Suprapubic skin (tissue), 4 donors: ENCODE results near the gene SFT2D1. TPM values are rescaled to one million over a fixed set of nuclear protein-coding genes. Genes with fewer than 3 reads are reported as not detected.
"Not testable (repeated sequence)": the region's sequence is repeated elsewhere in the genome, so short reads cannot be mapped to it uniquely, and the experiment has no call there.

Experiments
- DNase-seq, 2 donors: peaks; one replicate each; pipeline ENCODE4 v3.0.0-alpha.2; 2019; ENCODE audit warnings: low spot score in 2 of 2
- H3K27ac ChIP-seq: fragments of 200-600 bp; sonication (generic); one replicate; pipeline ENCODE4 v1.5.1; 2019
- H3K27me3 ChIP-seq: fragments of 200-600 bp; sonication (generic); one replicate; pipeline ENCODE4 v1.5.1; 2019
- H3K36me3 ChIP-seq: fragments of 200-600 bp; sonication (generic); one replicate; pipeline ENCODE4 v1.5.1; 2019
- H3K4me1 ChIP-seq: fragments of 200-600 bp; sonication (generic); one replicate; pipeline ENCODE4 v1.5.1; 2019
- H3K4me3 ChIP-seq: fragments of 200-600 bp; sonication (generic); one replicate; pipeline ENCODE4 v1.5.1; 2019; ENCODE audit warnings: mild to moderate bottlenecking
- H3K9me3 ChIP-seq: fragments of 200-600 bp; sonication (generic); one replicate; pipeline ENCODE4 v1.5.1; 2019
- CTCF ChIP-seq, 2 donors: fragments of 200-600 bp in 1 of 2; fragments of 450-650 bp in 1 of 2; sonication (generic) in 1 of 2; IDR thresholded peaks; one replicate each; pipeline ENCODE4 v1.5.1; 2016 to 2019; ENCODE audit warnings: antibody characterized with exemption in 2 of 2, mild to moderate bottlenecking in 1 of 2, moderate library complexity in 1 of 2
- EP300 ChIP-seq: sonication (generic); formaldehyde crosslinking; IDR thresholded peaks from one replicate; pipeline ENCODE4 v1.6.1; 2017; ENCODE audit warnings: antibody characterized with exemption
- POLR2A ChIP-seq, 2 donors: fragments of 450-650 bp; IDR thresholded peaks; one replicate each; pipeline ENCODE4 v1.6.1; 2017; ENCODE audit warnings: antibody characterized with exemption in 2 of 2, mild to moderate bottlenecking in 2 of 2, moderate library complexity in 2 of 2
- POLR2AphosphoS5 ChIP-seq, 3 donors: sonication (generic); formaldehyde crosslinking; IDR thresholded peaks; one replicate each; pipeline ENCODE4 v1.6.1; 2017; ENCODE audit warnings: antibody characterized with exemption in 3 of 3
- WGBS: methylation state at CpG from one replicate; pipeline ENCODE4 v1.1.5; 2018; 5-methylcytosine and 5-hydroxymethylcytosine counted together
- total RNA-seq, 4 donors: library from RNA; depleted of rRNA; stranded (reverse); fragments of >200 nt; gene quantifications; one replicate each; pipeline ENCODE4 v1.1.0, GENCODE V29; 2016

Gene SFT2D1
- total RNA-seq, 4 donors from 2014 or later, result 26.0 to 55.0 (median 33.2) TPM

GRCh38 chr6:166348305-166348949, 6.1 kb upstream of the SFT2D1 start:
- no peak for TF ChIP-seq CTCF (IDR thresholded peaks at IDR 0.05)
- TF ChIP-seq EP300, result no peak
- TF ChIP-seq POLR2AphosphoS5 (IDR thresholded peaks at IDR 0.05), result no peak
- TF ChIP-seq POLR2A (IDR thresholded peaks at IDR 0.05), result no peak
- 89% methylated on average over 6 of the region's 6 CpGs for WGBS
- no peaks in the 10 kb centered on the region for H3K9me3 ChIP-seq
- H3K36me3 ChIP-seq, result no peaks in the 10 kb centered on the region
- no peaks in the 10 kb centered on the region for H3K27me3 ChIP-seq
- DNase-seq, result no peak
- H3K27ac ChIP-seq, result no peak overlapping the region
- H3K4me3 ChIP-seq, result no peak overlapping the region
- H3K4me1 ChIP-seq, result peaks cover 6% of the 10 kb centered on the region

GRCh38 chr6:166346965-166347364, 4.6 kb upstream of the SFT2D1 start:
- H3K9me3 ChIP-seq, result no peaks in the 10 kb centered on the region
- no peak overlapping the region for H3K4me3 ChIP-seq
- no peak for DNase-seq
- H3K4me1 ChIP-seq, result peaks cover 11% of the 10 kb centered on the region
- TF ChIP-seq POLR2A (IDR thresholded peaks at IDR 0.05) (no peak), CTCF (IDR thresholded peaks at IDR 0.05) (no peak), EP300 (no peak), POLR2AphosphoS5 (IDR thresholded peaks at IDR 0.05) (no peak)
- H3K27ac ChIP-seq, result no peak overlapping the region
- no peaks in the 10 kb centered on the region for H3K27me3 ChIP-seq
- no peaks in the 10 kb centered on the region for H3K36me3 ChIP-seq

- Histone ChIP-seq H3K4me3 (no peak overlapping the region), H3K36me3 (no peaks in the 10 kb centered on the region), H3K4me1 (peaks cover 15% of the 10 kb centered on the region), H3K27me3 (no peaks in the 10 kb centered on the region), H3K9me3 (no peaks in the 10 kb centered on the region), H3K27ac (no peak overlapping the region)
- TF ChIP-seq POLR2A (IDR thresholded peaks at IDR 0.05) (no peak), POLR2AphosphoS5 (IDR thresholded peaks at IDR 0.05) (no peak), EP300 (no peak), CTCF (IDR thresholded peaks at IDR 0.05) (no peak)
- no peak for DNase-seq
- 88% methylated on average over 3 of the region's 3 CpGs for WGBS
These were observed 4.1 kb upstream of the SFT2D1 start for GRCh38 chr6:166346449-166346848.

GRCh38 chr6:166345672-166346071, 3.3 kb upstream of the SFT2D1 start:
- DNase-seq, H3K9me3 ChIP-seq, H3K27me3 ChIP-seq, H3K36me3 ChIP-seq, H3K27ac ChIP-seq, H3K4me3 ChIP-seq: not testable (repeated sequence)
- H3K4me1 ChIP-seq, result peaks cover 23% of the 10 kb centered on the region
- WGBS, result 80% methylated on average over 9 of the region's 9 CpGs

- not testable (repeated sequence) for DNase-seq, H3K4me3 ChIP-seq, H3K9me3 ChIP-seq, H3K27me3 ChIP-seq, H3K36me3 ChIP-seq, H3K27ac ChIP-seq
- 84% methylated on average over 2 of the region's 2 CpGs for WGBS
- peaks cover 31% of the 10 kb centered on the region for H3K4me1 ChIP-seq
These were observed 2.6 kb upstream of the SFT2D1 start for GRCh38 chr6:166344921-166345320.

GRCh38 chr6:166344240-166344639, 1.9 kb upstream of the SFT2D1 start:
- 92% methylated on average over 8 of the region's 8 CpGs for WGBS
- TF ChIP-seq POLR2A (IDR thresholded peaks at IDR 0.05) (no peak), EP300 (no peak)
- H3K4me3 ChIP-seq, result no peak overlapping the region
- H3K36me3 ChIP-seq, result no peaks in the 10 kb centered on the region
- no peak overlapping the region for H3K27ac ChIP-seq
- H3K4me1 ChIP-seq, result peaks cover 37% of the 10 kb centered on the region
- H3K9me3 ChIP-seq, result no peaks in the 10 kb centered on the region
- no peaks in the 10 kb centered on the region for H3K27me3 ChIP-seq
- no peak for DNase-seq

GRCh38 chr6:166343150-166343487, 774 bp upstream of the SFT2D1 start:
- H3K36me3 ChIP-seq, result no peaks in the 10 kb centered on the region
- no peaks in the 10 kb centered on the region for H3K9me3 ChIP-seq
- peak overlapping the region; percentile 93 for H3K27ac ChIP-seq
- H3K4me1 ChIP-seq, result peaks cover 37% of the 10 kb centered on the region
- no peak for DNase-seq
- H3K4me3 ChIP-seq, result peak overlapping the region; percentile 87
- 15% methylated on average over 3 of the region's 3 CpGs for WGBS
- TF ChIP-seq CTCF (IDR thresholded peaks at IDR 0.05), result no peak
- TF ChIP-seq POLR2AphosphoS5 (IDR thresholded peaks at IDR 0.05), result no peak
- no peak for TF ChIP-seq EP300
- TF ChIP-seq POLR2A (IDR thresholded peaks at IDR 0.05), result no peak
- H3K27me3 ChIP-seq, result no peaks in the 10 kb centered on the region
